ENCODE data around the gene B9D2. TPM values are rescaled to one million over a fixed set of nuclear protein-coding genes. Genes with fewer than 3 reads are reported as not detected.

B9D2 gene
- total RNA-seq, 1 donor from 2014 or later, result 1.1 TPM

GRCh38 chr19:41402010-41402409 lies 38.1 kb upstream of the B9D2 start:
- Histone ChIP-seq H3K36me3 (ENCODE audit: control insufficient read depth, insufficient read depth, low read length) (no peaks in the 10 kb centered on the region), H3K27me3 (ENCODE audit: control insufficient read depth, insufficient read depth, low read length) (no peaks in the 10 kb centered on the region), H3K4me3 (ENCODE audit: low read depth, low read length) (no peak overlapping the region)
- DNase-seq (ENCODE audit: low read depth), result no peak
- FAIRE-seq, result no peak
- TF ChIP-seq, protein P1, sequence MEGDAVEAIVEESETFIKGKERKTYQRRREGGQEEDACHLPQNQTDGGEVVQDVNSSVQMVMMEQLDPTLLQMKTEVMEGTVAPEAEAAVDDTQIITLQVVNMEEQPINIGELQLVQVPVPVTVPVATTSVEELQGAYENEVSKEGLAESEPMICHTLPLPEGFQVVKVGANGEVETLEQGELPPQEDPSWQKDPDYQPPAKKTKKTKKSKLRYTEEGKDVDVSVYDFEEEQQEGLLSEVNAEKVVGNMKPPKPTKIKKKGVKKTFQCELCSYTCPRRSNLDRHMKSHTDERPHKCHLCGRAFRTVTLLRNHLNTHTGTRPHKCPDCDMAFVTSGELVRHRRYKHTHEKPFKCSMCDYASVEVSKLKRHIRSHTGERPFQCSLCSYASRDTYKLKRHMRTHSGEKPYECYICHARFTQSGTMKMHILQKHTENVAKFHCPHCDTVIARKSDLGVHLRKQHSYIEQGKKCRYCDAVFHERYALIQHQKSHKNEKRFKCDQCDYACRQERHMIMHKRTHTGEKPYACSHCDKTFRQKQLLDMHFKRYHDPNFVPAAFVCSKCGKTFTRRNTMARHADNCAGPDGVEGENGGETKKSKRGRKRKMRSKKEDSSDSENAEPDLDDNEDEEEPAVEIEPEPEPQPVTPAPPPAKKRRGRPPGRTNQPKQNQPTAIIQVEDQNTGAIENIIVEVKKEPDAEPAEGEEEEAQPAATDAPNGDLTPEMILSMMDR (IDR thresholded peaks at IDR 0.05; ENCODE audit: insufficient read depth, low read length, severe bottlenecking), result no peak

- Histone ChIP-seq H3K36me3 (ENCODE audit: control insufficient read depth, insufficient read depth, low read length) (no peaks in the 10 kb centered on the region), H3K4me3 (ENCODE audit: low read depth, low read length) (no peak overlapping the region), H3K27me3 (ENCODE audit: control insufficient read depth, insufficient read depth, low read length) (no peaks in the 10 kb centered on the region)
- FAIRE-seq, result no peak
- peak; percentile 17 for DNase-seq (ENCODE audit: low read depth)
- TF ChIP-seq, protein P1 (IDR thresholded peaks at IDR 0.05; ENCODE audit: insufficient read depth, low read length, severe bottlenecking), result no peak
These were observed 37.5 kb upstream of the B9D2 start for GRCh38 chr19:41401483-41401882.

DNA sequence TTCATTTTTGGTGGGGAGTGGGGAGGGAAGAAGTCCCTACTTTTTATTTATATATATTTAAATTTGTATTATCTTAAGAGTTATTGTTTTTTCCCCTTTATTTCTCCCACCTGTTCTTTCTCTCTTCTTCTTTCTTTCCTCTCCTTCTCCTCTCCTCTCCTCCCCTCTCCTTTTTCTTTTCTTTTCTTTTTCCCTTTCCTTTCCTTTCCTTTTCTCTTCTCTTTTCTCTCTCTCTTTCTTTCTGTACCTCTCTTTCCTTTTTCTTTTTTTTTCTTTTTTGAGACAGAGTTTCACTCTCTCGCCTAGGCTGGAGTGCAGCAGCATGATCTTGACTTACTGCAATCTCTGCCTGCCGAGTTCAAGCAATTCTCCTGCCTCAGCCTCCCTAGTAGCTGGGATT lies 35.6 kb upstream of the B9D2 start:
- Histone ChIP-seq H3K27me3 (ENCODE audit: control insufficient read depth, insufficient read depth, low read length) (no peaks in the 10 kb centered on the region), H3K36me3 (ENCODE audit: control insufficient read depth, insufficient read depth, low read length) (no peaks in the 10 kb centered on the region), H3K4me3 (ENCODE audit: low read depth, low read length) (no peak overlapping the region)
- FAIRE-seq (no peak), DNase-seq (ENCODE audit: low read depth) (no peak)
- TF ChIP-seq, protein P1 (IDR thresholded peaks at IDR 0.05; ENCODE audit: insufficient read depth, low read length, severe bottlenecking), result no peak

DNA sequence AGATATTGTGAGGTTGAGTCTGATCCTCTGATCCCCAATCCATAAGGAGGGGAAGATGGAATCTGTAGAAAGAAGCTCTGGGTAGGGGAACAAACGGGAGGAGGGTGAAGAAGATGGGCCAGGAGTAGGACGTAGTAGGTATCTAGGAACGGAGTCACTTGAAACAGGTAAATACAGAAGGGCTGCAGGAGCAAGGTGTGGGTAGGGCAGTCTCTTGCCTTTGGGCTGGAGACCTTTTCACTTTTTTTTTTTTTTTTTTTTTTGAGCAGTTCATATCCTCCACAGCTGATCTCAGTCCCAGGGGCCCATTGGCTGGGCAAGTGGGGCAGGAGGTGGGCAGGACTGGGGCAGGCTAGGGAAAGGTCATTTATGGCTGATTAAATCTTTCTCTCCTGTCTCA lies 35.1 kb upstream of the B9D2 start:
- no peak overlapping the region for H3K4me3 ChIP-seq (ENCODE audit: low read depth, low read length)
- H3K36me3 ChIP-seq (ENCODE audit: control insufficient read depth, insufficient read depth, low read length), result no peaks in the 10 kb centered on the region
- H3K27me3 ChIP-seq (ENCODE audit: control insufficient read depth, insufficient read depth, low read length), result no peaks in the 10 kb centered on the region
- FAIRE-seq (no peak), DNase-seq (ENCODE audit: low read depth) (no peak)
- TF ChIP-seq, protein P1 (IDR thresholded peaks at IDR 0.05; ENCODE audit: insufficient read depth, low read length, severe bottlenecking), result no peak

GRCh38 chr19:41398598-41398997 lies 34.6 kb upstream of the B9D2 start:
- no peaks in the 10 kb centered on the region for H3K27me3 ChIP-seq (ENCODE audit: control insufficient read depth, insufficient read depth, low read length)
- no peak for FAIRE-seq
- TF ChIP-seq, protein P1 (IDR thresholded peaks at IDR 0.05; ENCODE audit: insufficient read depth, low read length, severe bottlenecking), result no peak
- no peaks in the 10 kb centered on the region for H3K36me3 ChIP-seq (ENCODE audit: control insufficient read depth, insufficient read depth, low read length)
- no peak for DNase-seq (ENCODE audit: low read depth)
- H3K4me3 ChIP-seq (ENCODE audit: low read depth, low read length), result peak overlapping the region; percentile 88

GRCh38 chr19:41398050-41398418 lies 34.1 kb upstream of the B9D2 start:
- TF ChIP-seq, protein P1 (IDR thresholded peaks at IDR 0.05; ENCODE audit: insufficient read depth, low read length, severe bottlenecking), result no peak
- peak overlapping the region; percentile 88 for H3K4me3 ChIP-seq (ENCODE audit: low read depth, low read length)
- peak; percentile 11 for DNase-seq (ENCODE audit: low read depth)
- no peaks in the 10 kb centered on the region for H3K27me3 ChIP-seq (ENCODE audit: control insufficient read depth, insufficient read depth, low read length)
- H3K36me3 ChIP-seq (ENCODE audit: control insufficient read depth, insufficient read depth, low read length), result no peaks in the 10 kb centered on the region
- no peak for FAIRE-seq
